Measurements from ENCODE around the gene NOSIP.

DNA sequence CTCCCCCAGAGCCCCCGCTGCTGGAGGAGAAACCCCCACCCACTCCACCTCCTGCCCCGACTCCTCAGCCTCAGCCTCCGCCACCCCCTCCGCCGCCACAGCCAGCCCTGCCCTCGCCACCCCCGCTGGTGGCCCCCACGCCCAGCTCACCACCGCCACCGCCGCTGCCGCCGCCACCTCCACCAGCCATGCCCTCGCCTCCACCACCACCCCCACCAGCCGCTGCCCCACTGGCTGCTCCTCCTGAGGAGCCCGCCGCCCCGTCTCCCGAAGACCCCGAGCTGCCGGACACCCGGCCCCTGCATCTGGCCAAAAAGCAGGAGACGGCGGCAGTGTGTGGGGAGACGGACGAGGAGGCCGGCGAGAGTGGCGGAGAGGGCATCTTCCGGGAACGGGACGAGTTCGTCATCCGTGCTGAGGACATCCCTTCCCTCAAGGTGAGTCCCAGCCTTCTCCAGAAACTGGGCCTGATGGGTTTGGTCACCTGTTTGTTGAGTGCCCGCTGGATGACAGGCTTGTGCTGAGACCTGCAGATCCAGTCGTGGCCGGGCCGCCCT, 21.2 kb upstream of the NOSIP start:
- TF ChIP-seq, protein P1, sequence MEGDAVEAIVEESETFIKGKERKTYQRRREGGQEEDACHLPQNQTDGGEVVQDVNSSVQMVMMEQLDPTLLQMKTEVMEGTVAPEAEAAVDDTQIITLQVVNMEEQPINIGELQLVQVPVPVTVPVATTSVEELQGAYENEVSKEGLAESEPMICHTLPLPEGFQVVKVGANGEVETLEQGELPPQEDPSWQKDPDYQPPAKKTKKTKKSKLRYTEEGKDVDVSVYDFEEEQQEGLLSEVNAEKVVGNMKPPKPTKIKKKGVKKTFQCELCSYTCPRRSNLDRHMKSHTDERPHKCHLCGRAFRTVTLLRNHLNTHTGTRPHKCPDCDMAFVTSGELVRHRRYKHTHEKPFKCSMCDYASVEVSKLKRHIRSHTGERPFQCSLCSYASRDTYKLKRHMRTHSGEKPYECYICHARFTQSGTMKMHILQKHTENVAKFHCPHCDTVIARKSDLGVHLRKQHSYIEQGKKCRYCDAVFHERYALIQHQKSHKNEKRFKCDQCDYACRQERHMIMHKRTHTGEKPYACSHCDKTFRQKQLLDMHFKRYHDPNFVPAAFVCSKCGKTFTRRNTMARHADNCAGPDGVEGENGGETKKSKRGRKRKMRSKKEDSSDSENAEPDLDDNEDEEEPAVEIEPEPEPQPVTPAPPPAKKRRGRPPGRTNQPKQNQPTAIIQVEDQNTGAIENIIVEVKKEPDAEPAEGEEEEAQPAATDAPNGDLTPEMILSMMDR (IDR thresholded peaks at IDR 0.05; ENCODE audit: low read length), result no peak
- TF ChIP-seq EZH2 (IDR thresholded peaks at IDR 0.05; ENCODE audit: borderline replicate concordance, low read length), result no peak

All from OCI-LY1 (cell line).